AG10803 (cell line): ENCODE results near the gene CSTB.

Source experiments
- DNase-seq: peaks from one replicate; pipeline ENCODE4 v3.0.0; 2010; ENCODE audit warnings: low read depth
- H3K4me3 ChIP-seq: 2 replicates; pipeline ENCODE4 v1.5.1; 2011; ENCODE audit warnings: mild to moderate bottlenecking, low read length, control low read depth
- TF ChIP-seq, protein P1 (sequence below): conservative IDR thresholded peaks from 2 replicates; pipeline ENCODE4 v1.5.1; 2011; ENCODE audit warnings: mild to moderate bottlenecking, low read length, control low read depth, inconsistent platforms

CSTB gene

DNA sequence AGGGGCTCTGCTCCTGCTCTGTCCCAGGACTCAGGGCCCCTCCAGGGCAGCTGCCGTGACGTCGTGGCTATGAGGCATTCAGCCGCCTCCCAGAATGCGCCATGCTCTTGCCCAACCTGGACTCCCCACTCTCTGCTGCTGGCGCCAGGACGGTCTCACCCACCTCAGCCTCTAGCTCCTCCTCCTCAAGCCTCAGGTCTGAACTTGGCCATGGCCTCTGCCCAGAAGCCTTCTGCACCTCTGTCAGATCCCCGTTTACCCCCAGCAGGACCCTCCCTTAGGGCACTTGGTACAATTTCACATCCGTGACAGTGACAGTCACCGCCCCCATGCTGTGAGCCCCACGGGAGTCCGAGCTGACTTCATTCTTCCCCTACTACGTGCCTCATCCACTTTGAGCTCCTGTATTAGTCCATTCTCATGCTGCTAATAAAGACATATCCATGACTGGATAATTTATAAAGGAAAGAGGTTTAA, 4.9 kb downstream of the CSTB start:
- TF ChIP-seq, protein P1, sequence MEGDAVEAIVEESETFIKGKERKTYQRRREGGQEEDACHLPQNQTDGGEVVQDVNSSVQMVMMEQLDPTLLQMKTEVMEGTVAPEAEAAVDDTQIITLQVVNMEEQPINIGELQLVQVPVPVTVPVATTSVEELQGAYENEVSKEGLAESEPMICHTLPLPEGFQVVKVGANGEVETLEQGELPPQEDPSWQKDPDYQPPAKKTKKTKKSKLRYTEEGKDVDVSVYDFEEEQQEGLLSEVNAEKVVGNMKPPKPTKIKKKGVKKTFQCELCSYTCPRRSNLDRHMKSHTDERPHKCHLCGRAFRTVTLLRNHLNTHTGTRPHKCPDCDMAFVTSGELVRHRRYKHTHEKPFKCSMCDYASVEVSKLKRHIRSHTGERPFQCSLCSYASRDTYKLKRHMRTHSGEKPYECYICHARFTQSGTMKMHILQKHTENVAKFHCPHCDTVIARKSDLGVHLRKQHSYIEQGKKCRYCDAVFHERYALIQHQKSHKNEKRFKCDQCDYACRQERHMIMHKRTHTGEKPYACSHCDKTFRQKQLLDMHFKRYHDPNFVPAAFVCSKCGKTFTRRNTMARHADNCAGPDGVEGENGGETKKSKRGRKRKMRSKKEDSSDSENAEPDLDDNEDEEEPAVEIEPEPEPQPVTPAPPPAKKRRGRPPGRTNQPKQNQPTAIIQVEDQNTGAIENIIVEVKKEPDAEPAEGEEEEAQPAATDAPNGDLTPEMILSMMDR = no peak
- DNase-seq = no peak
- H3K4me3 ChIP-seq = no peak overlapping the region

DNA sequence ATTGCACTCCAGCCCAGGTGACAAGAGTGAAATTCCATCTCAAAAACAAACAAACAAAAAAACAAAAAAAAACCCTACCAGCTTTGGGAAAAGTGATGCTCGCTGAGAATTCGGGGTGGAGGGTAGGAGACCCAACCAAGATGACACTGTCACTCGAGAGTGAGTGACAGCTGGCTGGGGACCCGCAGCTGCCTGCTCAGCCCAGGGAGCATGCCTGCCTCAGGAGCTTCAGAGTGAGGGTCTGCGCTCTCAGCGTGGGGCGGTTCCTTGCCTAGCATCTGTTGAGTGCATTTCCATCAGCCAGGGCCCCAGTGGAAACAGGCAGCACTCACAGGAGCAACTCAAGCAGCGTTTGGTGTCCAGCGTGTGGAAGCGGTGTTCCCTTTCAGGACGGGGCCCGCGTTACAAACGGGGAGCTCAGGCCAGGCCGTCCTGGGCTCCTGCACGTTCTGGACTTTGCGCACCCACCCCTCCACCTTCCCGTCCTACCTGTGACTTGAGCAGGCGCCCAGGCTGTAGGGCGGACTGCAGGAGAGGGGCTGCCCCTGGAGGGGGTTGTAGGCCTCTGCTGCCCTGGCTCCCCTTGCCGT, 5.9 kb downstream of the CSTB start:
- no peak overlapping the region for H3K4me3 ChIP-seq
- DNase-seq = no peak
- TF ChIP-seq, protein P1 = no peak

DNA sequence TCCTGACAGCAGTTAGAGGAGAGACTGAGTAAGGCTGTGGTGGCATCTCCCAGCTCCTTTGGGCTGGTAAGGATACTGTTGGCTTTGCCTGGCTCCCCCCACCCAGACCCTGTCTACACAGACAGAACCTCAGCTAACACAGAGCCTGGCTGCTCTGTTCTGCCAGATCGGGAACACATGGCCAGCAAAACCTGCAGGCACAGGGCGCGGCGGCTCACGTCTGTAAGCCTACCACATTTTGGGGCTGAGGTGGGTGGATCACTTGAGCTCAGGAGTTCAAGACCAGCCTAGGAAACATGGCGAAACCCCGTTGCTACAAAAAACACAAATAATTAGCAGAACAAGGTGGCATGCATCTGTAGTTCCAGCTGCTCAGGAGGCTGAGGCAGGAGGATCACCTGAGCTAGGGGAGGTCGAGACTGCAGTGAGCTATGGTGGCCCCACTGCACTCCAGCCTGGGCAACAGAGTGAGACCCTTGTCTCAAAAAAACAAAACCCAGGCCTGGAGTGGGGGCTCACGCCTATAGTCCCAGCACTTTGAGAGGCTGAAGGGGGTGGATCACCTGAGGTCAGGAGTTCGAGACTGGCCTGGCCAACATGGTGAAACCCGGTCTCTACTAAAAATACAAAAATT, 6.7 kb downstream of the CSTB start:
- no peak overlapping the region for H3K4me3 ChIP-seq
- TF ChIP-seq, protein P1 = no peak
- DNase-seq = no peak

DNA sequence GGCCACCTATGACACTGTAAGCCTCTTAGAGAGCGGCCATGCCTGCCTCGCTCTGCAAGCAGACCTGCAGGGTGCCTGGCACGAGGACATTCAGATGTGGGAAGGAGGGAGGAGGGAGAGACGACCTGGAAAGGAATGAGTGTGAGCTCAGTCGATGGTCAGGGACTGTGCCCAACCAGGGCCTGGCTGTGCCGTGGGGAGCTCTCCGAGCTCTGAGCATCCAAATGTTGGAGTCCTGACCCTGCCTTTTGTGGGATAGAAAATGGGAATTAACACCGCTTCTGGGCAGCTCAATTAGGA, 7.3 kb downstream of the CSTB start:
- no peak overlapping the region for H3K4me3 ChIP-seq
- TF ChIP-seq, protein P1 = no peak
- no peak for DNase-seq

DNA sequence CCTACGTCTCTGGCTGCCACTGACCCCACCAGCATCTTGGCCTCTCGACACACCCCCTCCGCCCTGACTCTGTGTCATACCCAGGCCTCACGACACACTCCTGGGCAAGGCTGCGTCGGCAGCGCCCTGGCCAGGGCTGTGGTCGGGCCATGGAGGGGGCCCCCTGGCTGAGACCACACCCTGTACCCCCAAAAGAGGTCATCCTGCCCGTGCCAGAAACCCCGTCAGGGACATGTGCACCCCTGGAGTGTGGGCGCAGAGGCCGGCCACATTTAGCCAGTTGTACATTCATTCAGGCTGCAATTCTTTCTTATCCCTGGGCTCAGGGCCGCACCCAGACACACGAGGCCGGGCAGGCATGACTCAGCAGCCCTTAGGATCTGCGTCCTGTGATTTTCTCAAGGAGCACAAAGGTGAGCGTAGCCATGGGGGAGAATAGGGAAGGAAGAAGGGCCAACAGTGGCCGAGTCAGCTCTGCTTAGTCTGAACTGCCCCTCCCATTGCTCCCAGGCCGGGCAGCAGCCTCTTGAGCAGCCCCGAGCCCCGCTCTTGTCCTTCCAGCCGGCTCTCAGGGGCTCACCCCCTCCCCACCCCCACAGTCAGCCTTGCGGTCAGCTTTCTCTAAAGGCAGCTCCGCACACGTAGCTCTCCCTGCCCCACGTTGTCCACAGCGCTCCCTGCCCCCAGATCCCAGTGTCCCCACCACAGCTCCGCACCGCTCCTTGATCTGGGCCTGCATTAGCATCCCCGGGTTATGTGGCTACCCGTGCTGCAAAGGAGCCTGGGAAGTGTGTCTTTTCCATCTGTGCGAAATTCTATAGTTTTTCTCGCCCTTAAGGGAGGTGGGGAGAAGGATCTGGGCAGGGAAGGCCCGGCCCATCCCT, 7.9 kb downstream of the CSTB start:
- TF ChIP-seq, protein P1 = no peak
- H3K4me3 ChIP-seq = no peak overlapping the region
- peak; percentile 66 for DNase-seq

DNA sequence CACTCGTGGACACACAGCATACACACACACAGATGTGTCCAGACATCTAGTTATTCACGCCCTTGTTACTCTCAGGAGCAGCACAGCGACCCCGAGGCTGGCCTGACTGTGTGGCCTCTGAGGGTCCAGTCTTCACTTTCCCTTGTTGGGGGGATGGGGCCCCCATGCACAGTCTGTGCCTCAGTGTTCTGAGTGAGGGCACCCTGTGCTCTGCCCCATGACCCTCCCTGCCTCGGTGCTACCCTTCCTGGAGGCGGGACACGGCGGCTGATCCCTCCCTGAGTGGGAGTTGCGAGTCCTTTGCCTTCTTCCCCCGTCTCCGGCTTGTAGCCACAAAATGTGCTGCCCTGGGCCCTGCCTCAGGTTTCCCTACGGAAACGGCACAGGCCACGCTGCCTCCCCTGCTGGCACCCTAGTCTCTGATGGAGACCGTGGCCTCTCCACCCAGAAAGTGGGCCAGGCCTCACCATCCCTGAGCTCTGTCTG, 8.6 kb downstream of the CSTB start:
- no peak for DNase-seq
- TF ChIP-seq, protein P1 = no peak

More for the DNA sequence above, 8.6 kb downstream of the CSTB start:
- no peak overlapping the region for H3K4me3 ChIP-seq
